ENCODE data around the gene ZNF101. TPM values are rescaled to one million over a fixed set of nuclear protein-coding genes. Genes with fewer than 3 reads are reported as not detected.

The ZNF101 gene
- total and polyA plus RNA-seq, 9 of the 15 experiments (the other 6 are each of a cell fraction or from before 2014, with no cell fraction given), result 9.6 to 20.3 (median 12.4) TPM

DNA sequence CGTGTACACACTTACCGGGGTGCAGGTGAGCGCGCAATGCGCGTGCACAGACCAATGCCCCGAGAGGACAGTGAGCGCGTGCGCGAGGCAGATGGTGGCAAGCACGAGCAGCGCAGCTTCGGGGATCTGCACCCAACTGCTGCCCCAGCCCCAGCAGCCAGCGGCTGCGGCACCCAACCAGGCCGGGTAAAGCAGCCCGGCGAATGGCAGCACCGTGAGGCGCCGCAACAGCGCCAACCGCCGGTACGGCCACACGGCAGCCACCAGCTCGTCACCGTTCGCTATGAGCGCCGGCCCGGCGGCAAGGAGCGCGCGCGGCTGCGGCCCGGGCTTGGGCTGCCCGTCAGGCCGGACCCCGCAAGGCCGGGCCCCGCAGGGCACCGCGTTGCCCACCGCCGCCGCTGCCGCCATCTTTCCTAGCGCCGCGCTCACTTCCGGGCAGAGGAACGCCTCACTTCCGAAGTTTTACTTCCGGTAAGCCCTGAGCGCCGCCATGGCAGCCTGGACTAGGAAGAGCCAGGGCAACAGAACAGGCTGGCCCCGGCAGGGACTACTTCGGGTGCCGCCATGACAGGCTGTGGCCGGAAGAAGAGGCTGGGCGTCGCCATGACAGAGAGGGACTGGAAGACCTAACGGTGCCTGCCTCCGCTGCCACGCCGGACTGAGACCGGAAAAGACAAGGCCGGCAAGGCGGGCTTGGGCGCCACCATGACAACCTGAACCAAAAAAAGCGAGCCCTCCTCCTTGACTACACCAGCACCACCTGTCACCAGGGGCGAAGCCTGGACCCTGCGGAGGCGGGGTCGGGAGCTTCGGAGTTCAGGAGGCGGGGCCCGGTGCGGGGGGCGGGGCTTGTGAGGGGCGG lies 5.2 kb upstream of the ZNF101 start, which contains the start of gene ATP13A1 (continued):
- TF ChIP-seq, protein P1, sequence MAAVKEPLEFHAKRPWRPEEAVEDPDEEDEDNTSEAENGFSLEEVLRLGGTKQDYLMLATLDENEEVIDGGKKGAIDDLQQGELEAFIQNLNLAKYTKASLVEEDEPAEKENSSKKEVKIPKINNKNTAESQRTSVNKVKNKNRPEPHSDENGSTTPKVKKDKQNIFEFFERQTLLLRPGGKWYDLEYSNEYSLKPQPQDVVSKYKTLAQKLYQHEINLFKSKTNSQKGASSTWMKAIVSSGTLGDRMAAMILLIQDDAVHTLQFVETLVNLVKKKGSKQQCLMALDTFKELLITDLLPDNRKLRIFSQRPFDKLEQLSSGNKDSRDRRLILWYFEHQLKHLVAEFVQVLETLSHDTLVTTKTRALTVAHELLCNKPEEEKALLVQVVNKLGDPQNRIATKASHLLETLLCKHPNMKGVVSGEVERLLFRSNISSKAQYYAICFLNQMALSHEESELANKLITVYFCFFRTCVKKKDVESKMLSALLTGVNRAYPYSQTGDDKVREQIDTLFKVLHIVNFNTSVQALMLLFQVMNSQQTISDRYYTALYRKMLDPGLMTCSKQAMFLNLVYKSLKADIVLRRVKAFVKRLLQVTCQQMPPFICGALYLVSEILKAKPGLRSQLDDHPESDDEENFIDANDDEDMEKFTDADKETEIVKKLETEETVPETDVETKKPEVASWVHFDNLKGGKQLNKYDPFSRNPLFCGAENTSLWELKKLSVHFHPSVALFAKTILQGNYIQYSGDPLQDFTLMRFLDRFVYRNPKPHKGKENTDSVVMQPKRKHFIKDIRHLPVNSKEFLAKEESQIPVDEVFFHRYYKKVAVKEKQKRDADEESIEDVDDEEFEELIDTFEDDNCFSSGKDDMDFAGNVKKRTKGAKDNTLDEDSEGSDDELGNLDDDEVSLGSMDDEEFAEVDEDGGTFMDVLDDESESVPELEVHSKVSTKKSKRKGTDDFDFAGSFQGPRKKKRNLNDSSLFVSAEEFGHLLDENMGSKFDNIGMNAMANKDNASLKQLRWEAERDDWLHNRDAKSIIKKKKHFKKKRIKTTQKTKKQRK (IDR thresholded peaks at IDR 0.05; ENCODE audit: borderline replicate concordance, low read depth, low read length), result no peak
- peak; percentile 88 for TF ChIP-seq SMAD3 (CRISPR knock-in tag; conservative IDR thresholded peaks at IDR 0.05)
- peak; percentile 33; the same call in 1 of the 2 replicates for TF ChIP-seq ZNF24 (IDR thresholded peaks at IDR 0.05)
- TF ChIP-seq, protein P2, sequence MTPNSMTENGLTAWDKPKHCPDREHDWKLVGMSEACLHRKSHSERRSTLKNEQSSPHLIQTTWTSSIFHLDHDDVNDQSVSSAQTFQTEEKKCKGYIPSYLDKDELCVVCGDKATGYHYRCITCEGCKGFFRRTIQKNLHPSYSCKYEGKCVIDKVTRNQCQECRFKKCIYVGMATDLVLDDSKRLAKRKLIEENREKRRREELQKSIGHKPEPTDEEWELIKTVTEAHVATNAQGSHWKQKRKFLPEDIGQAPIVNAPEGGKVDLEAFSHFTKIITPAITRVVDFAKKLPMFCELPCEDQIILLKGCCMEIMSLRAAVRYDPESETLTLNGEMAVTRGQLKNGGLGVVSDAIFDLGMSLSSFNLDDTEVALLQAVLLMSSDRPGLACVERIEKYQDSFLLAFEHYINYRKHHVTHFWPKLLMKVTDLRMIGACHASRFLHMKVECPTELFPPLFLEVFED (CRISPR knock-in tag; conservative IDR thresholded peaks at IDR 0.05), result peak; percentile 85; the same call in 1 of the 2 replicates
- TF ChIP-seq, protein P3, sequence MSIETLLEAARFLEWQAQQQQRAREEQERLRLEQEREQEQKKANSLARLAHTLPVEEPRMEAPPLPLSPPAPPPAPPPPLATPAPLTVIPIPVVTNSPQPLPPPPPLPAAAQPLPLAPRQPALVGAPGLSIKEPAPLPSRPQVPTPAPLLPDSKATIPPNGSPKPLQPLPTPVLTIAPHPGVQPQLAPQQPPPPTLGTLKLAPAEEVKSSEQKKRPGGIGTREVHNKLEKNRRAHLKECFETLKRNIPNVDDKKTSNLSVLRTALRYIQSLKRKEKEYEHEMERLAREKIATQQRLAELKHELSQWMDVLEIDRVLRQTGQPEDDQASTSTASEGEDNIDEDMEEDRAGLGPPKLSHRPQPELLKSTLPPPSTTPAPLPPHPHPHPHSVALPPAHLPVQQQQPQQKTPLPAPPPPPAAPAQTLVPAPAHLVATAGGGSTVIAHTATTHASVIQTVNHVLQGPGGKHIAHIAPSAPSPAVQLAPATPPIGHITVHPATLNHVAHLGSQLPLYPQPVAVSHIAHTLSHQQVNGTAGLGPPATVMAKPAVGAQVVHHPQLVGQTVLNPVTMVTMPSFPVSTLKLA (conservative IDR thresholded peaks at IDR 0.05), result peak; percentile 61 to 81; a peak in 3 of 4 replicates
- TF ChIP-seq, protein P4, sequence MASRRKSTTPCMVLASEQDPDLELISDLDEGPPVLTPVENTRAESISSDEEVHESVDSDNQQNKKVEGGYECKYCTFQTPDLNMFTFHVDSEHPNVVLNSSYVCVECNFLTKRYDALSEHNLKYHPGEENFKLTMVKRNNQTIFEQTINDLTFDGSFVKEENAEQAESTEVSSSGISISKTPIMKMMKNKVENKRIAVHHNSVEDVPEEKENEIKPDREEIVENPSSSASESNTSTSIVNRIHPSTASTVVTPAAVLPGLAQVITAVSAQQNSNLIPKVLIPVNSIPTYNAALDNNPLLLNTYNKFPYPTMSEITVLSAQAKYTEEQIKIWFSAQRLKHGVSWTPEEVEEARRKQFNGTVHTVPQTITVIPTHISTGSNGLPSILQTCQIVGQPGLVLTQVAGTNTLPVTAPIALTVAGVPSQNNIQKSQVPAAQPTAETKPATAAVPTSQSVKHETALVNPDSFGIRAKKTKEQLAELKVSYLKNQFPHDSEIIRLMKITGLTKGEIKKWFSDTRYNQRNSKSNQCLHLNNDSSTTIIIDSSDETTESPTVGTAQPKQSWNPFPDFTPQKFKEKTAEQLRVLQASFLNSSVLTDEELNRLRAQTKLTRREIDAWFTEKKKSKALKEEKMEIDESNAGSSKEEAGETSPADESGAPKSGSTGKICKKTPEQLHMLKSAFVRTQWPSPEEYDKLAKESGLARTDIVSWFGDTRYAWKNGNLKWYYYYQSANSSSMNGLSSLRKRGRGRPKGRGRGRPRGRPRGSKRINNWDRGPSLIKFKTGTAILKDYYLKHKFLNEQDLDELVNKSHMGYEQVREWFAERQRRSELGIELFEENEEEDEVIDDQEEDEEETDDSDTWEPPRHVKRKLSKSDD (conservative IDR thresholded peaks at IDR 0.05; ENCODE audit: low read length), result 0 out of 2 replicates have a peak, but pooled peaks have one; percentile 73
- no peak for TF ChIP-seq RFX7 (CRISPR knock-in tag; IDR thresholded peaks at IDR 0.05)
- TF ChIP-seq, protein P5, sequence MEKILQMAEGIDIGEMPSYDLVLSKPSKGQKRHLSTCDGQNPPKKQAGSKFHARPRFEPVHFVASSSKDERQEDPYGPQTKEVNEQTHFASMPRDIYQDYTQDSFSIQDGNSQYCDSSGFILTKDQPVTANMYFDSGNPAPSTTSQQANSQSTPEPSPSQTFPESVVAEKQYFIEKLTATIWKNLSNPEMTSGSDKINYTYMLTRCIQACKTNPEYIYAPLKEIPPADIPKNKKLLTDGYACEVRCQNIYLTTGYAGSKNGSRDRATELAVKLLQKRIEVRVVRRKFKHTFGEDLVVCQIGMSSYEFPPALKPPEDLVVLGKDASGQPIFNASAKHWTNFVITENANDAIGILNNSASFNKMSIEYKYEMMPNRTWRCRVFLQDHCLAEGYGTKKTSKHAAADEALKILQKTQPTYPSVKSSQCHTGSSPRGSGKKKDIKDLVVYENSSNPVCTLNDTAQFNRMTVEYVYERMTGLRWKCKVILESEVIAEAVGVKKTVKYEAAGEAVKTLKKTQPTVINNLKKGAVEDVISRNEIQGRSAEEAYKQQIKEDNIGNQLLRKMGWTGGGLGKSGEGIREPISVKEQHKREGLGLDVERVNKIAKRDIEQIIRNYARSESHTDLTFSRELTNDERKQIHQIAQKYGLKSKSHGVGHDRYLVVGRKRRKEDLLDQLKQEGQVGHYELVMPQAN (IDR thresholded peaks at IDR 0.05; ENCODE audit: borderline replicate concordance), result peak; percentile 80; the same call in 1 of the 2 replicates
- no peak for TF ChIP-seq ZNF347 (CRISPR knock-in tag; IDR thresholded peaks at IDR 0.05; ENCODE audit: low read depth)
- peak; percentile 81 for TF ChIP-seq RB1 (IDR thresholded peaks at IDR 0.05; ENCODE audit: low read depth)
- TF ChIP-seq BHLHE40 (IDR thresholded peaks at IDR 0.05; ENCODE audit: low read length), result no peak
- TF ChIP-seq HDAC1 (IDR thresholded peaks at IDR 0.05), result peak in 1 of 2 experiments; percentile 73; a peak in 2 of 4 replicates
- peak; percentile 94 for TF ChIP-seq EP400 (IDR thresholded peaks at IDR 0.05)
- TF ChIP-seq NFRKB (IDR thresholded peaks at IDR 0.05; ENCODE audit: low read depth), result peak; percentile 99
